Measurements from ENCODE around the gene FAM13A.
"Not testable (repeated sequence)": the region's sequence is repeated elsewhere in the genome, so short reads cannot be mapped to it uniquely, and the experiment has no call there.

FAM13A gene

DNA sequence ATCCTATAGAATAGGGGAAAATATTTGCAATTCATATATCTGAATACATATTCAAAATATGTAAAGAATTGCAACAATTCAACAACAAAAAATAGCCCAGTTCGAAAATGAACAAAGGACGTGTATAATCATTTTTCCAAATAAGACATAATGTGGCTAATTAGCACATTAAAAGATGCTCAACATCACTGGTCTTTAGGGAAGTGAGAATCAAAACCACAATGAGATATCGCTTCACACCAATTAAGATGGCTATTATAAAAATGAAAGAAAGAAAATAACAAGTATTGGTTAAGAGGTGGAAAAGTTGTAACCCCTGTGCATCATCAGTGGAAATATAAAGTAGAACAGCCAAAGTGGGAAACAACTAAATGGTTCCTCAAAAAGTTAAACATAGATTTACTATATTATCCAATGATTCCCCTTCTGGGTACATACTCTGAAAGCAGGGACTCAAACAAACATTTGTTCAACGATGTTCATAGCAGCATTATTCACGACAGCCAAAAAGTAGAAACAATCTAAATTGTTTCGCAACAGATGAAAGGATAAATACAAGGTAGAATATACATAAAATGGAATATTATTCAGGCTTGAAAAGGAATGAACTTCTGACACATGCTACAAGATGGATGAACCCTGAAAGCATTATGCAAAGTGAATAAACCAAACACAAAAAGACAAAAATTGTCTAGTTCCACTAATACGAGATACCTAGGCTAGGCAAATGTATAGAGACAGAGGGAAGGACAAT lies 12.7 kb downstream of the FAM13A start:
- no peak for DNase-seq (ENCODE audit: low read depth in 1 of 2, low spot score in 1 of 2)

DNA sequence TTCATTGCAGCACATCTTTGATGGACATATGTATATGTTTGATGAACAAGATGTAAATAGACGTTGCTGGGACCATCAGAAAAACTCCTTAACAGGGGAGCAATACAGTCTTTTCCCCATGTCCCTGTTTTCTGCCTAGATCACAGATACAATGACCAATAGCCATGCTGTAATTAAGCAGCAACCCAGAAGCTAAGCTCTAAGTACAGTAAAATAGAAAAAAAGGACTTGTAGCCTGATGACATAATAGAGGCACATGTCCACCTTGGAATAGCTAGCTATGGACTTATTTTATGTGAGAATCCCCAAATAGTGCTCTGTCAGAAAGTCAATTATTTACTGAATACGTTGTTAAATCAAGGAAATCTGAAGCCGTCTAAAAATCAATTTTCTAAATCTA lies 14.9 kb downstream of the FAM13A start:
- no peak for DNase-seq (ENCODE audit: low read depth in 1 of 2, low spot score in 1 of 2)

DNA sequence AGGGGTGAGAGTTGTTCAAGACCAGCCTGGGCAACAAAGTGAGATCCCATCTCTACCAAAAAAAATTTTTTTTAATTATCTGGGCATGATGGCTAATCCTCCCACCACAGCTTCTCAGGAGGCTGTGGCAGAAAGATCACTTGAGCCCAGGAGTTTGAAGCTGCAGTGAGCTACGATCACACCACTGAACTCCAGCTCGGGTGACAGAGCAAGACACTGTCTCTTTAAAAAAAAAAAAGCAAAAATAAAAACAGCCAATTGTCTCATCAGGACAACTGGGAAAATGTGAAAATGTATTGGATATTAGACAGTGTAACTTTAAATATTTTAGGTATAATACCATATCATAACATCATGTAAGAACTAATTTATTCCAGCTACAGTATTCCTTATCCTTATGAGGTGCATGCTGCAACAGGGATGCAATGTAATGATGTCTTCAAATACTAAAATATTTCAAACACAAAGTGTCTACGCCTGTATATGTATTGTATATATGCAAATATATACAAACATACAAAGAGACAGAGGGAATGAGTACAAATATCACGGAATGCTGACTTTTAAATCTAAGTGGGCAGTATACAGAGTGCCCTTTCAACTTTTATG lies 17.2 kb downstream of the FAM13A start:
- no peak for DNase-seq (ENCODE audit: low read depth in 1 of 2, low spot score in 1 of 2)

DNA sequence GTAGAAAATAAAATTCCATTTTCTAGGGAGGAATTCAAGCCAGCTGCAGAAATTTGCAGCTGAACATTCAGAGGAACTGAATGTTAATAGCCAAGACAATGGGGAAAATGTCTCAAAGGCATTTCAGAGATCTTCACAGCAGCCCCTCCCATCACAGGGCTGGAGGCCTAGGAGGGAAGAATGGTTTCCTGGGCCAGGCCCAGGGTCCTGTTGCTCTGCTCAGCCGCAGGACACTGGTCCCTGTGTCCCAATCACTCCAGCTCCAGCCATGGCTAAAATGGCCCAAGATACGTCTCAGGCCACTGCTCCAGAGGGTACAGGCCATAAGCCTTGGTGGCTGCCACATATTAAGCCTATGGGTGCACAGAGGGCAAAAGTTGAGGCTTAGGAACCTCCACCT lies 20.4 kb downstream of the FAM13A start:
- no peak for DNase-seq (ENCODE audit: low read depth in 1 of 2, low spot score in 1 of 2)

DNA sequence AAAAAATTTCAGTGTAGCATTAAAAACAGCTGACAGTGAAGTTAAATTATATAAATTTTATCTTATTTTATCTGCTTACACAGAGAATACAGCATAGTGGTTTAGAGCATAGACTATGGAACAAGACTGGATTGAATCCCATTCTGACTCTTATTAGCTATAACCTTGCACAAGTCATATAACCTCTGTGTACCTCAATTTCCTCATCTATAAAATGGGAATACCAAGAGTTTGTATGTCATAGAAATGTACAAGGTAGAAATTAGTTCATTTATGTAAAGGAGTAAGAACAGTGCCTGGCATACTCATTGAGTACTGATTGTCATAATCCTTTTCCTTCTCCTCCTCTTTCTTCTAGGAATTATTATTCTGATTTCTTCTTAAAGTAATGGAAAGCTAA lies 25.7 kb downstream of the FAM13A start:
- DNase-seq (ENCODE audit: low read depth in 1 of 2, low spot score in 1 of 2) = no peak

DNA sequence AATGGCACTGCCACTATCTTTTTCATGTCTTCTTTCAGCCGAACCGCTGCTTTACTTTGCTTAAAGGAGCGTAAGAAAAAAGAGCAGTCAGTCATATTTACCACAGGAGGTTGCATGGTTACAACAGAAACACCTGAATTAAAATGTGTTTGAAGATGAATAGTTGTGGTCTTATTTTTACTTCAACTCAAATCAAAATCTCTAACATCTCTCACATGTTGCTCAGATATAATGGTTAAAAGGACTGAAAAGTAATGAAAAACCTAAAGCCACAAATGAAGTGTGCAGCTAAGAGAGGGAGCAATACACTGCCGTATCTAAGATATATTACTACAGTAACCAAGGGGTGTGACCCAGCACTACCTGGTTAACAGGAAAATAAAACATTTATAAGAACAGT lies 27.4 kb downstream of the FAM13A start:
- no peak for DNase-seq (ENCODE audit: low read depth in 1 of 2, low spot score in 1 of 2)

DNA sequence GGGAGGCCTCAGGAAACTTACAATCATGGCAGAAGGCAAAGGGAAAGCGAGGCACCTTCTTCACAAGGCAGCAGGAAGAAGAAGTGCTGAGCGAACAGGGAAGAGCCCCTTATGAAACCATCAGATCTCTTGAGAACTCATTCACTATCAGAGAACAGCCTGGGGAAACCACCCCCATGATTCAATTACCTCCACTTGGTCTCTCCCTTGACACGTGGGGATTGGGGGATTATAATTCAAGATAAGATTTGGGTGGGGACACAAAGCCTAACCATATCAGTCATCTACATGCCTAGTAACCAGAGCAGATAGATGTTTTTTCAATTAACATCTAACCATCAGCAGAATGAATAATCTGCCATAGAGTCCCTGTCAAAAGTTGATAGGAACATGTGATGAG lies 30.4 kb downstream of the FAM13A start:
- DNase-seq (ENCODE audit: low read depth in 1 of 2, low spot score in 1 of 2) = no peak

DNA sequence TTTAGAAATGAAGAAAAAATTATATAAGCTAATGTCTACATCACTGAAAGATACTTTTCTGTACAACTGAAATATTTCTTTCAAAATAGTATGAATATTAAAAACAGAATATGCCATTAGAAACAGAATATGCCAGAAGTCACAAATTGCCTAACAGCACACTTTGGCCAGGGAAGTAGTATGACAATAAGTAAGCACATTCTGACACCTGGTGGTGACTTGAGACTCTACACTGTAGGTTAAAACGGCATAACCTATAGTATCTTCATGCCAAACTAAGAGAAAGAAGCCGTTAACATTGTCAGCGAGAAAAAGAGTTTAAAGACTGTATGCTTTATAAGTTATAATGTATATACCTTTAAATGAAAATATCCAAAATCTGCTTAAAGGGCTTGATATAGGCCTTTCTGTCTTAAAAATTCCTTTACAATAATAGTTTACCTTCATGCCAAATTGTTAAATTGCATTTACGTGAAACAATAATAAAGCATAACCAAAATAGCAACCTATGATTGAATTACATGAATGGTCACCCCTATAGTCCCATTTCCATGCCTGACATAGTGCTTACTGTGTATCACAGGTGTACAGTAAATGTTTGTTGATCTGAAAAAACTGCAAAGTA lies 32.8 kb downstream of the FAM13A start:
- DNase-seq (ENCODE audit: low read depth in 1 of 2, low spot score in 1 of 2) = no peak

DNA sequence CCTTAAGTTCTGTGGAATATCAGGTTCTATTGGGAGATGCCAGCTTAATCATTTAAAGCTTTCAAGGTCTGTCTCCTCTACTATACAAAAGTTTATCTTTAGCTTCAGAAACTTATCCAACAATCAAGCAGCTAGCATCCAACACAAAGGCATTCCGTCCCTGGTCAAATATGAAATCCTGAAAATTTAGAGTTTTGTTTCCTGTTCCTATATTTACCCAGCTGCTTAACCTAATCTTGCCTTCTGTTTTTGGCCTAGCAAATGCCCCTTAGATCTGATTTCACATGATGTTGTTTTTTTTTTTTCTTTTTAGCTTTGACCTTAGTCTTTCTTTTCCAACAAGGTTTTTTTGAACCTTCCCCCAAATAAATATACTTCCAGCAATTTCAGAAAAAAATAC lies 33.8 kb downstream of the FAM13A start:
- DNase-seq (ENCODE audit: low read depth in 1 of 2, low spot score in 1 of 2) = no peak

DNA sequence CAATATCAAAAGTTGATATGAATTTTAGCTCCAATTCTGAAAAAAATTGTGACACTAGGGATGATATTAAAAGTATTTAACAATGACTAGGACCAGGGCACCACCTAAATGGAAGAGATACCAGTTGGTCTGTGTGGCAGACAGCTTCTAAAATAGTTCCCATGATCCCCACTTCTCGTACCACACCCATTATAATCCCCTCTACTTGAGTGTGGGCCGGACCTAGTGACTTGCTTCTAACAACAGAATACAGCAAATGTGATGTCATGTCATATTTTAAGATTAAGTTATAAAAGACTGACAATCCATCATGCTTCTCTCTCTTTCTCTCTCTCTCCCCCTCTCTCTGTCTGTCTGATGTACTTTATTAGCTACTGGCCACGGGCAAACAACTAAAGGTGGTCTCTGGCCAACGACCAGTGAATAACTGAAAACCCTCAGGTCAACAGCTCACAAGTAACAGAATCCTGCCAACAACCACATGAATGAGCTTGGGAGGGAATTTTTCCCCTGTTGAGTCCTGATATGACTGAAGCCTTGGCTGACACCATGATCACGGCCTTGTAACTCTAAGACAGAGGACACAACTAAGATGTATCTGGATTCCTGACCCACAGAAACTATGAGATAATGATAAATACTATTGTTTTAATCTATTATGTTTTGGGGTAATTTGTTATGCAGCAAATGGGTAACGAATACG lies 34.4 kb downstream of the FAM13A start:
- DNase-seq (ENCODE audit: low read depth in 1 of 2, low spot score in 1 of 2) = no peak

DNA sequence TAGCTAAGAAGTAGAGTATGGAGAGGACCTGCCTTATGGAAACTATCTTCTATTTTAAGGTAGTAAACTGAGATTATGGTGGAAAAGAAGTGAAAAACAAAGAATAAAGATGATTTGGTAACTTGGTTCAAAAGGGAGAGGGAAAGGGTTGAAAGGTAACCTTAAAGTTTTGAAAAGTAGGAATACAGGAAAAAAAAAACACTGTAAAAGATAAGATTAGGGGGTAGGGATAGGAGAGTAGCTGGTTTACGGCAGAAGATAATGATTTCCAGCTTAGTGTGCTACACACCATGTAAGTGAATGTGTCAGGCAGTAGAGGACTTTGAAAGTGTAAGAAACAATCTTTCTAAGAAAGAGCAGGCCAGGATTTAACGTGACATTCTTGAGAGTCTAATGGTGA lies 35.3 kb downstream of the FAM13A start:
- DNase-seq (ENCODE audit: low read depth in 1 of 2, low spot score in 1 of 2) = no peak

DNA sequence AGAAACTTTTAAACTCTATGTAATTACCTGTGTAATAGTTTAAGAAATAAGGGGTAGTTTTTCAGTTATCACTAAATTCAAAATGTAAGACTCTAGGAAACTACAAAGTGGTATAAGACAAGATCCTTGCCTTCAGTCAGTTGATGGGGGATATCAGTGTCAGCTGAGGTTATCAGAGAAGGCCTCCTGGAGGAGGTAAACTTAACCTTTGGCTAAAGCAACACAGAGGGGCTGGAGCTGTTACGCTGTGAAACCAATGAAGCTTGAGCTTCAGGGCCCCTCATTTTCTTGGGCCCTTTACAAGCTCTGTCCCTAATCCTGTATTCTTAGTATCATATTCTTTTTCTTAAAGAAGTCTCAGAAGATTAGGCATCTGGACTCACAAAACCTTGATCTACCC lies 35.9 kb downstream of the FAM13A start:
- no peak for DNase-seq (ENCODE audit: low read depth in 1 of 2, low spot score in 1 of 2)

DNA sequence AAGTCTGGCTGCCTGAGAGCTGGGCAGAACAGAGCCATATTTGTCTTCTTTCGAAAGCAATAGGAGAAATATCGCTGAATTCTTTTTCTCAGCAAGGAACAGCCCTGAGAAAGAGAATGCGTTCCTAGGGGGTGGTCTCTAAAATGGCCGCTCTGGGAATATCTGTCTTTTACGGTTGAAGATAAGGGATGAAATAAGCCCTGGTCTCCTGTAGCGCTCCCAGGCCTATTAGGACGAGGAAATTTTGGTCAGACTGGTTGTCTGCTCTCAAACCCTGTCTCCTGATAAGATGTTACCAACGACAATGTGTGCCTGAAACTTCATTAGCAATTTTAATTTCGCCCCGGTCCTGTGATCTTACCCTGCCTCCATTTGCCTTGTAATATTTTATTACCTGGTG lies 42.1 kb downstream of the FAM13A start:
- DNase-seq (ENCODE audit: low read depth in 1 of 2, low spot score in 1 of 2) = not testable (repeated sequence)

DNA sequence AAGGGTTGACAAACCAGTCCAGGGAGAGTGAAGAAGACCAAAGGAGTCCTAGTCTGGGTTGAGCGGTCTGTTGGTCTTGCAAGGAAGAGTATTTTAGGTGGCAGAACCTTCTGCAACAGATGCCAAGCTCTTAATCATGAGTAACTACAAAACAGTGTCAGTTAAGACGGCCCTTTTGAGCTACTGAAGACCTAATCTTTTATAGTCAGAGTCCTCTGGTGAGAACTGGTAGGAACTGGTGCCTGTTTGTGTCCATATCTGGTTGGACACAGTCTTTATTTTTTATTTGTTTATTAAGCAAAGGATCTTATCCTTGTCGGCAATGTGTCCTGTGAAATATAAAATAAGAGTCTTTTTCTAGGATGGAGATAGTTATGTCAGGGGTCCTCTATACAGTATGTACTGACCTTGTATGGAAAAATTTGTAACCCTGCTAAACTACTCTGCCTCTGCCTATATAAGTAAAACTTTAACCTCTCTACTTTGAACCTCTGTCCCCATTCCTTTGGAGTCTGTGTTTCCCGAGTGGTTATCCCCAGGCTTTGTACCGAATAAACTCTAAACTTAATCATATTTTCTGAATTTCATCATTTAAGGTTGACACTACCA lies 47.1 kb downstream of the FAM13A start:
- no peak for DNase-seq (ENCODE audit: low read depth in 1 of 2, low spot score in 1 of 2)

DNA sequence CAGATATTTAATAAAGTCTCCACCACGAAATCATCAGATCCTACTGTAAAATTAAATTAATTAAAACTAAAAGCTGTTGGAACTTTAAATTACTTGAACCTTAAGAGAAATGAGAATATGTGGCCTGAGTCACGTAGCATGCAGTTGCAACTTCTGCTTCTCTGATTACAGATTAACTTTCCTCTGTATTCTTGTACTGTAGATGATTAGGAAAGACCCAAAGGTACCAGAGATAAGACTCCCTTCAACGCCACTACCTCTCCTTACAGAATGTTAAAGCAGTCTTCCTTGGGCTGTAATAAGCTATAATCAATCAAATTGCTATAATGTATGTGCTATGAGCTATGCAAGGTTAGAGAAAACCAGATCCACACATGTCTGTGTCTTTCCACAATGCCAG lies 47.9 kb downstream of the FAM13A start:
- no peak for DNase-seq (ENCODE audit: low read depth in 1 of 2, low spot score in 1 of 2)

DNA sequence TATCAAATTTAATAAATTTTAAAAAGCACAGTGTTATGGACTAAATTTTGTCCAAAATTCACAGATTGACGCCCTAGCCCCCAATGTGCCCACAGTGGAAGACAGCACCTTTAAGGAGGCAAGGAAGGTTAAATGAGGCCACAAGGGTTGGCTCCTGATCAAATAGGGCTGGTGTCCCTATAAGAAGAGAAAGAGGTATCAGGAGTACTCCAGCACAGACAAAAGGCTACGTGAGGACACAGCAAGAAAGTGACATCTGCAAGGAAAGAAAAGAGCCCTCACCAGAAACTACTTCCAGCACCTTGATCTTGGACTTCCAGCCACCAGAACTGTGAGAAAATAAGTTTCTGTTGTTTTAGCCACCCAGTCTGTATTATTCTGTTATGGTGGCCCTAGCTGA lies 48.8 kb downstream of the FAM13A start:
- no peak for DNase-seq (ENCODE audit: low read depth in 1 of 2, low spot score in 1 of 2)

DNA sequence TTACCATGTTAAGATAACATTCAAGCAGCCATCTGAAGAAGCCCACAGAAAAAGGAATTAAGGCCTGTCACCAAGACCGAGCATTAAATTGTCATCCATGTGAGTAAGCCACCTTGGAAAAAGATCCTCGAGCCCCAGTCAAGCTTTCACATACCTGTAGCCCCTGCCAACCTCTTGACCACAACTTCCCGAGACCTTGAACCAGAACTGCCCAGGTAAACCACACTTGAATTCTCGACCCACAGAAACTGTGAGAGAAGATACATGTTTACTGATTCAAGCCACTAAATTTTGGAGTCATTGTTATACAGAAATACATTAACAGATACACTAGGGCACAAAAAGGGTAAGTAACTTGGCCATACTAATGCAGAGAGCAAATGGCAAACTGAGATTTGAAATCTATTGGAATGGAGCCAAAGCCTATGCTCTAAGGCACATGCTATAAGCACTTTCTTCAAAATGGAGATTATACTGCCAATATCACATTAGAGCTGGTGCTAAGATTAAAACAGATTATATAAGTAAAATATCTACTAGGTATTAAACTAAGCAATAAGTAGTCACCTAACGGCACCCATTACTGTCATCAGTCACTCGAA lies 49.5 kb downstream of the FAM13A start:
- DNase-seq (ENCODE audit: low read depth in 1 of 2, low spot score in 1 of 2) = no peak

DNA sequence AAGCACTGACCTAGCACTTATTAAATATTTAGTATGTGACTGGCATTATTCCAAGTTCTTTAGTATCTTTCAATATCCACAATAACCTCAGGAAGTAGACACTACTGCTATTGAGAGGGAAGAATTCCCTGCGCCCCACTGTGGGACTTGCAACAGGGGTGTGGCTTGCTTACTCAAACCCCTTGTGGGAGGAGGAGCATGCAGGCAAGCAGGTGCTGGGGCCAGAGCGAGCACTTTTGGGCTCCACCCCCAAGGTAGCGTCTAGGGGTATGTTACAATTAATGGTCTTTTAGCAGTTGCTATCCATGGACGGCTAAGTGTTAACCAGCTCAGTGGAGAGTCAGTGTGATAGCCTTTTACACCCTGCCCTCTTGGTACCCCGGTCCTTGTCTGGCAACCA lies 50.7 kb downstream of the FAM13A start:
- no peak for DNase-seq (ENCODE audit: low read depth in 1 of 2, low spot score in 1 of 2)

DNA sequence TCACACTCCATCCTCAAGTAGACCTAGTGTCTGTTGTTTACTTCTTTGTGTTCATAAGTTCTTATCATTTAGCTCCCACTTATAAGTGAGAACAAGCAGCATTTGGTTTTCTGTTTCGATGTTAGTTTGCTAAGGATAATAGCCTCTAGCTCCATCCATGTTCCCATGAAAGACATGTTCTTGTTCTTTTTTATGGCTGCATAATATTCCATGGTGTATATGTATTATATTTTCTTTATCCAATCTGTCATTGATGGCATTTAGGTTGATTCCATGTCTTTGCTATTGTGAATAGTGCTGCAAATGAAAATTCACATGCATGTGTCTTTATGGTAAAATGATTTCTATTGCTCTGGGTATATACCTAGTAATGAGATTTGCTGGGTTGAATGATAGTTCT lies 51.9 kb downstream of the FAM13A start:
- not testable (repeated sequence) for DNase-seq (ENCODE audit: low read depth in 1 of 2, low spot score in 1 of 2)

DNA sequence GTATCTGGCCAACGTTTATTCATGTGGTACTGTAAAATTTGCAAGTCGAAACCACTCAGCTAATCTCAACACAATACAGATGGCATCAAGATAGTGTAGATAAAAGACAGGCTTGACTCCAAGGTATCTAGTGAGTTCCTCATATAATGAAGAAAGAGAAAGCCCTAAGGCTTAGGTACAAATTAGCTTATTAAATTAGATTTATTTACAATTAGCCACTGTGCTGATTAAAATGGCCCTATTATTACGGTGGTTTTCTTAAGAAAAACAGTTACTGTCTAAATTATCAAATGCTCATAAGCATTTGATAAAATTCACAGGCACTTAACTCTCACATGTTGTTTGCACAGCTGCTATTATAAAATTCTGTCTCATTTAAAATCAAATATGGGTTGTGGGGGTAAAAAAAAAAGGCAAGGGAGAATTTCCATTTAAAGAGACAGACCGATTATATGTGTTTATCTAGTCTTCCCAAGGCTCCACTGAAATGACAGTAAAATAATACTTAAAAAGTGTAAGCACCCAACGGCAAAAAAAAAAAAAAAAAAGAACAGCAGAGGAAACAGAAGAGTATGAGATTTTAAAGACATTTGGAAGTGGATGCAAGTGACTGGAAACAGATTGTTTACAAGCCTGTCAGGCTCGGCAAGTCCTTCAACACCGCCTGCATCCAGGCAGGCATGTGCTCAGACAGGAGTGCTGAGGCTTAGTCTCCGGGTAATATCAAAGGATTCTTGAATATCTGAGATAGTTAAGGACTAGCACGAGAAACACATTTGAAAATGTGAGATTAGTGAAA lies 55.1 kb downstream of the FAM13A start:
- DNase-seq (ENCODE audit: low read depth in 1 of 2, low spot score in 1 of 2) = no peak

Data from stimulated activated CD4-positive, alpha-beta T cell treated with anti-CD3 and anti-CD28 coated beads, Interleukin-15, amount 100 ng/mL, for 1 hour (primary cell).